ENCODE data around the gene CHSY1.

CHSY1 gene

DNA sequence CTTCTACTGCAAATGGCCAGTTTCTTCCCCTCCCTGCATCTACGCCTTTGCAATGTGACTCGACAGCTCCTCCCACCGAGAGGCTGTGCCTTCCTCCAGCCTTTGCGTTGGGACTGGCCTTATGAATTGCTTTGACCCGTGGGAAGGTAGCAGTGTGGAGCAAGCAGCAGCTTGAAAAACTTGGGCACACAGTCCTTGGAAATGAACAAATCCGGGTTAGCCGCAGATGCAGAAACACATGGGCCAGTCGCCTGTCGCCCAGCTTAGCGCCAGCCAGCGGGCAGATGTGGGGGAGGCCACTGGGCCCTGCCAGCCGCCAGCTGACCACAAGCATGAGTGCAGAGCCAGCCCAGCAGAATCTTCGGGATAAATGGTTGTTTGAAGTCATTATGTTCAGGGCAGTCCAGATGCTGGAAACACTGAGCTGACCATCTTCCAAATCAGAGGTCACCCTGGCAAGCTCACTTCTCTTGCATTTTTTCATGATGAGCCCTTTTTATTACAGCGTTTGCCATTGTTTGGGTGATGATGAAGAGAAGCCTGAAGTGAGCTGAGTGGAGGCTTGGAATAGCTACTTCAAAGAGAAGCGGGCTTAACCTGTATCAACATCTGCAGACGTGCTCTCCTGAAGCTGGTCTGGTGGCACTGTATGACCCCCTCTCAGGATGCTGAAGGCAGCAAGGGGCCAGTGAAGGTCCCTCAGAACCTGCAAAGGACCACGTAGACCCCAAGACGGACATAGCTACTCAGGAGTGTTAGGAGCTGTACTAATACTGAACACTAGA, 15.7 kb upstream of the CHSY1 start:
- DNase-seq, result no peak

DNA sequence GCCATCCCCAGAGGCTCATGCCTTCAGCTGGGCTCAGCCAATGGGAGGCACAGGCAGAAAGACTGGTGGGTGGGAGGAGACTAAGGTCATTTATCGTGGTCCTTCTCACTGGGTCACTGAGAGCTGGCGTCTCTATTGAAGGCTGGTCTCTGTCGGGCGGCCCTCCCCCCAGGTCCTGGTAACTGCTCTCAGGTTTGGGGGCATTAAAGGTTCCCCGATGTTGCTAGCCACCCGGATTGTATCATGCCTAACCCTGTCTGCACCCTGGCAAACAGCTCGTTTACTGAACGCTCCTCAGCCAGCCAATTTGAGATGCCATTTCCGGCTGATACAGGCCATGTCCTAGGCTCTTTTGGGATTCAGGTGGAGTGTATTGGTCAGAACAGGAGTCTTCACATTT, 14.9 kb upstream of the CHSY1 start:
- no peak for DNase-seq

DNA sequence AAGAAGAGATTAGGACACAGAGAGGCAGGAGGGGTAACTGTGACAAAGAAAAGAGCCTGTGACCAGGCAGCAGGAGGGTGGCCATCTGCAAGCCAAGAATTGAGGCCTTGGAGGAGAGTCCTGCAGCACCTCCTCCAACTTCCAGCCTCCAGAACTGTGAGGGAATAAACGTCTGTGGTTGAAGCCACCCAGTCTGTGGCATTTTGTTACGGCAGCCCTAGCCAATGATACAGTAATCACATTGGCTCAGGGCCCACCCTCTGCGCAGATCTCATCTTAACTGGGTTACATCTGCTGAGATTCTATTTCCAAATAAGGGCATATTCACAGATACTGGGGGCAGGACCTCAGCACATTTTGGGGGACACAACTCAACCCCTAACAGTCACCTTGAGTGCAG, 14.2 kb upstream of the CHSY1 start:
- no peak for DNase-seq

DNA sequence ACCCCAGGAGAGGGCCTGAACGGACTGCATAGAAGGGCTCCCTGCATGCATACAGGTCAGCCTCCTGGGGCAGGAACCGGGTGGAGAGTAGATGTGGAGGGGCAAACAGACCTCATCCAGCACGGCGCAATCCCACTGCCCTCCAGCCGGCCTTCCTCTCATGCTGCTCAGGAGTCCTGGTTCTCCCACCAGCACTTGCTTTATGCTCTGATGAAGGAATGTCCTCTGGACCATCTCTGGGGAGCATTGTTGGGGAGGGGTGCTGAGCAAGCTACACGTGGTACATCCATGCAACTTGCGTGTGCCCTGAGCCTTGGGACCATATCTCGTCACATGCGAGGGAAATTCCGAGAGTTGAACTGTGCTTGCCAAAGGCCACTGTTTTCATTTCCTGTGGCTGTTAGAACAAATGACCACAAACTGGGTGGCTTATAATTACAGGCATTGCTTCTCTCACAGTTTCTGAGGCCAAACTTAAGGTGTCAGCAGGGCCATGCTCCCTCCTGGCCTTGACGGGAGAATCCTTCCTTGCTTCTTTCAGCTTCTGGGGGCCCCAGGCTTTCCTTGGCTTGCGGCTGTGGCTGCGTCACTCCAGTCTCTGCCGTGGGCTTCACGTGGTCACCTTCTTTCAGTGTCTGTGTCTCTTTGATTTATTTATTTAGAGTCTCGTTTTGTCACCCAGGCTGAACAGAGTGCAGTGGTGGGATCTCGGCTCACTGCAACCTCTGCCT, 13.2 kb upstream of the CHSY1 start:
- no peak for DNase-seq

DNA sequence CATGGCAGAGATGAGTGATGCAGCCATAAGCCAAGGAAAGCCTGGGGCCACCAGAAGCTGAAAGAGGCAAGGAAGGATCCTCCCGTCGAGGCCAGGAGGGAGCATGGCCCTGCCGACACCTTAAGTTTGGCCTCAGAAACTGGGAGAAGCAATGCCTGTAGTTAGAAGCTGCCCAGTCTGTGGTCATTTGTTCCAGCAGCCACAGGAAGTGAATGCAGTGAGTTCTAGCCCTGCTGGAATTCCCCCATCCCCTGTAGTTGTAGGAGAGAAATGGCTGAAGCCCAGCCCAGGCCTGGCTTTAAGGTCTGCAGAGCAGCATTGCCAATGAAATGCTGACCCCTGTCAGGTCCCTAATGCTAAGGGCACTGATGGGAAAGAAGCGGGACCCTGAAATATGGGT, 12.2 kb upstream of the CHSY1 start:
- no peak for DNase-seq

DNA sequence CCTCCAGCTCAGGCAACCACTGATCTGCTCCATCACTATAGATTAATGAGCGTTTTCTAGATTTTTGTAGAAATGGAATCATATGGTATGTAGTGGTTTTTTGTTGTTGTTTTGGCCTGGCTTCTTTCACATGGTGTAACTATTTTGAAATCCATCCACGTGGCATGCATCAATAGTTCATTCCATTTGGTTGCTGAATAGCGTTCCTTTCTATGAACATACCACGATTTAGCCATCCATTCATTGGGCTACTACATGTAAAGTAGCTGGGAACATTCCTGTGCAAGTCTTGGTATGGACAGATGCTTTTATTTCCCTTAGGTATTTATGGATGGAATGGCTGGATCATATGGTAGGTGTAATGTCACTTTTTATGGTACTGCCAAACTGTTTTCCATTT, 10.7 kb upstream of the CHSY1 start:
- no peak for DNase-seq

DNA sequence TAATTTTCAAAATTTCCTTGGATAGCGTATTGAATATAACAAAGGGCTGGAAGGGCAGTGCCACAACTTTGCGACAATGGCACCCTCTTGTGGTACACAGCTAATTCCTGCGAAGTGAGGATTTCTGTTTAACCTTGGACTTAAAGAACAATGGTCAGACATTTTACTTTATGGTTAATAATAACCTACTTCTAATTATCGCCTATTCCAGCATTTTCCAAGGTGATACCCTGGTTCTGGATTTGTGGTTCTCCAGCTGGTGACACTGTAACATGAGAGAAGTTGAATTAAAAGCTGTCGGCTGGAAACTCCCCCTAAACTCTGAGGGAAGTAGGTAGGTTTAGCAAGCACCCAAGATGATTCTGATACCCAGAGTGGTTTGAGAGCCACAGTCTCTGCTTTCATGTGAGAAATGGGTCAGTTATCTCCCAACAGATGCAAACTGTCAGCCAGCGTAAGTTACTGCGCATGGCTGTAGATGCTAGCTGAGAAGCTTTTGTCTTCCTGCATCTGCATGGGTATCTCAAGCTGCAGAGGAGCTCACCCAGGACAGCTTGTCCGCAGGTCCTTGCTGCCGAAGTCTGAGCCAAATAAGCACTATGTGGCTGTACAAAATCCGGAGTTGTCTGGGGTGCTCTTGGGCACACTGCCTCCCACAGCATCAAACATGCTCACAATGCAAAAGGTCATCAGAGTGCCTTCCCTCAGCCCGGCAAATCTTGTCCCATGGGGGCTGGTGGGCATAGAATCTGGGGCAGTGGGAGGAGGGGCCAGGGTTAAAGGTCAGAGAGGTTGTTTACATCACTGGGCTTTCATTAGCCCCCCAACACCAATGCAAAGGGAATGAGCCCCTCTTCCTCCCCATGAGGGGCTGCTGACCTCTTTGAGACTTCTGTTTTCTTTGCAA, 6.6 kb upstream of the CHSY1 start:
- DNase-seq, result no peak

DNA sequence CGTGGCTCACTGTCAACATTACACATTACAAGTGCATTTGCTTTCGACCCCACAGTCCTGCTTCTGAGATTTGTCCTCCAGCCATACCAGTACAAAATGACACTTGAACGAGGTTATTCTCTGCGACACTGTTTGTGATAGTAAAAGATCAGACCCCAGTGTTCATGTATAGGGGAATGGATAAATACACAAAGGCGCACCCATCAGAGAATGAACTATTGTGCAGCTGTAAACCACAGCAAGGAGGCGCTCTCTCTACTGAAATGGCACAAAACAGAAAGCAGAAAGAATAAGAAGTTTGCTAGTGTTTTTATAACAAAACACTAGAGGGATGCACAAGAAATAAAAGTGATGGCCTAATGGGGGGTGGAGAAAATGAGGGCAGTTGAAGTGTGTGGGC, 4.9 kb upstream of the CHSY1 start:
- DNase-seq, result no peak

DNA sequence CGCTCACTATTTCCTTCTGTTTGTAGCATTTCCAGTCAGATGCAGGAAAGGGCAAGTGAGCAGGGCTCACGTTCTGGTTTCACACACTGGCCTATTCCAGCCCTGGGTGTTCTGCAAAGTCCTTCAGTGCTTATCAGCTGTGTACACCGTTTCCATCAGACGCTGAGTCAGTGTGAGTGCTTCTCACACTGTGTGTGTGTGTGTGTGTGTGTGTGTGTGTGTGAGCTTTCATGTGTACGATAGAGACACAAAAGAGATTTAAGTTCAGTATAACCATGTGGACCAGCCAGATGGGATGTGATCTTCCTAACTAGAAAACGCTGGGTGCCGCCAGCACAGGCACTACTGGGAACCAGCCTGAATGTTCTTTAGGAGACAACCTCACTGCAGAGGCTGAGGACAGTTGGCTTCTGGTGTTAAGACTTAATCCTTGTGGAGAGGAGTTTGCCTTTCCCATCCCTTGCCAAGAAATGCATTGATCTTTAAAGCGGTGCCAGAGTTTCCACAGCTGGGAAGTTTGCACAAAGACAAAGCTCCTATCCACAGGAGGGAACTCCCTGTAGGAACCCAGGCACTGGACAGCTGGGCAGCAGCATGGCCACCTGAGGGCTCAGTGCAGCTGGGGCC, 3.9 kb upstream of the CHSY1 start:
- no peak for DNase-seq

DNA sequence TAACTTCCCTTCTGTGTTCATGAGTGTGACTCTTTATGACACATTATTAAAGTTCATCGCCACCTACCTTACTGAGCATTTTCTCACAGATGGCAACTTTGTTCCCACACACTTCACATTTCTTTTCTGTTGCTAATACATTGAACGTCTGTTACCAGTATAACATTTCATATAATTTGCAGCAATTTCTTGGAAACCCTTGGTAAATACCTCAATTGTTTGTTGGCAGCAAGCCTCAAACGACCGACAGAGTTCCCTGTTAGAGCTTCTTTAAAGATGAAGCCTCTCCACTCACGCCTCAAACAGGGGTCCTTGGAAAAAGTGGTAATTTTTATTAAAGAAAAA, 3.2 kb upstream of the CHSY1 start:
- DNase-seq, result no peak

DNA sequence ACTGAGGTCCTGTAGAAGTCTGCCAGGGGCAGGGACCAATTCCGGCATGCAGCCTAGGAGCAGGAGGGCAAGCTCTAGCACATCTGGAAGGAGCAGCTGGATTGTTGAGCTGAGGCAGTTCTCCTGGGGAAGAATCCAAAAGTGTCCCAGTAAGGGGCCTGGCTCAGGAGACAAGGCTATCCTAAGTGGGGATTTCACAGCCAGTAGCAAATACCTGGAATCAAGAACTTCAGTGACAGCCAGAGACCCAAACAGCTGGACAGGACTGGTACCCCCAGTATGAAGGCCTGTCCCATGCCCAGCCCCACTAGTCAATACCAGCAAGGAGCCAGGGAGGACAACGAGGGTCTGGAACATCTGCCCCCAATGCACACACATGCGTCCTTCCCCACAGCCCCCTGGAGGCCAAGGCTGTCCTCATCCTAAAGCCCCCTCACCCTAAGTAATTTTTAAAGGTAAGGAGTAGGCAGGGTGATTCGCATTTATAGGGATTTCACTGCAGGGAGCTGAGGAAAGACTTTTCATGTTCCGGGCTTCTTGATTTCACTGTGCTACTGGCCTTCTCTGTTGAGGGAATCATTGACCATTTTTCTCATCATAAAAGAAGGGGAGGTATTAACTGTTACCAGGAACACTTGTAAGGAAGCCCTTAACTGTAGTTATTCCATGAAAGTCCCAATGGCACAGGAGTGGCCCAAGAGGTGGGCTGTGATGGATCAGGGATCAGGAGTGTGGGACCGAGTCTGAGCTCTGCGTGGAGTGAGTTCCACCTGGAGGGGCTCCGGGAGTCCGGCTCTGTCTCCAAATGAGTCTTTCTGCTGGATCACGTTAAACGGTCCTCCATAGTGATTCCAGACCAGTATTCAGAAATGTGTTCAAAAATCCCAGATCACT, 2.6 kb upstream of the CHSY1 start:
- no peak for DNase-seq

DNA sequence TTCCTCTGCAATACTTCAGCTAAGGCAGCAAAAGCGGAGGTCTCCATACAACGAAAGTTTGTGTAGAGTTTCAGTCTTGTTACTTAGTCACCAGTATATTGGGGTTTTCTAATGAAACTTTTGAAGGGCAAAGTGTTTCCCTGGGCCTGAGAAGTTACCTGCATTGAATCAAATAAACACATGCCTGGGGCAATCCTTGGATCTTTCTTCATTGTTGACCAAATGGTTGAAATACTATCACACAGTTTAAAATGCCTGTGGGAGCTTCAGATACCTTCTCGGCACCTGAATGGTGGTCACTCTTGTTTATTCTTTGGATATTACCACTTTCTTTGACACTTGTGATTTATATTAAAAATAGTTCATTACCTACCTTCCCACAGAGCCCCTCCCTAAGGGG, 988 bp upstream of the CHSY1 start:
- no peak for DNase-seq

DNA sequence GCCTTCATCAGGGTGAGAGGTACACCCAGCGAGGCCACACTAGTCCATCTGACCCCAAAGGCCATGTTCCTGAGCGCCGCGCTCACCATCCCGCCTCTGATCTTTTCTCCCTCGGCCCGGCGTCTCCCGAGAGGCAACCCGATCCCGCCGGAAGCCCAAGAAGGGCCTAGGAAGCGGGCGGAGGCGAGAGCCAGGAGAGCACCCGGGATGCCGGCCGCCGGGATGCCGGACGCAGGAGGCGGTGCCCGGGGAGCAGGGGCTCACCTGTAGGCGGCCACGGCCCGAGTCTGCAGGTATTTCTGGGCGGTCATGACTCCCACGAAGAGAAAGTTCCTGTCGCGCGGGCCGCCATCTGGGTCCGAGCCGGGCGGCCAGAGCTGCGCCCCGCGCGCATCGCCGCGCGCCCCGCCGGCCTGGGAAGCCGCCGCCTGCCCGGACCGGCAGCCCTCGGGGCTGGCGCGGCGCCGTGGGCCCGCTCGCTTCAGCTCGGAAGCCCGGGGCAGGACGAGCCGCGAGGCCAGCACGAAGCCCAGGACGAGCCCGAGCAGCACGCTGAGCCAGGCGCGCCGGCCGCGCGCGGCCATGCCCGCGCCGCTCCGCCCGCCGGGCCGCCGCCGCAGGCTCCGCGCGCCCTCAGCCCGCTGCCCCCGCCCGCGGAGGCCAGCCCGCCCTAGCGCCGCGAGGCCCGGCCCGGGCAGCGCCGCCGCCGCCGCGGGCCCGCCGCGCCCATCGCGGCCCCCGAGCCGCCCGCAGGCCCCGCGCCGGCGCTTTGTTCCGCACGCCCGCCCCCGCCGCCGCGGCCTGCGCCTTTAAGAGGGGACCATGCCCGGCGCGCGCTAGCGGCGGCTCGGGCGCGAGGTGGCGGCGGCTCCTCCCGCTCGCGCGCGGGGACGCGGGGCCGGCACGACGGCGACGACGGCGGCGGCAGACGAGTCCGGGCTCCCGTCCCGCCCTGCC, 697 bp downstream of the CHSY1 start:
- DNase-seq, result peak; percentile 65

DNA sequence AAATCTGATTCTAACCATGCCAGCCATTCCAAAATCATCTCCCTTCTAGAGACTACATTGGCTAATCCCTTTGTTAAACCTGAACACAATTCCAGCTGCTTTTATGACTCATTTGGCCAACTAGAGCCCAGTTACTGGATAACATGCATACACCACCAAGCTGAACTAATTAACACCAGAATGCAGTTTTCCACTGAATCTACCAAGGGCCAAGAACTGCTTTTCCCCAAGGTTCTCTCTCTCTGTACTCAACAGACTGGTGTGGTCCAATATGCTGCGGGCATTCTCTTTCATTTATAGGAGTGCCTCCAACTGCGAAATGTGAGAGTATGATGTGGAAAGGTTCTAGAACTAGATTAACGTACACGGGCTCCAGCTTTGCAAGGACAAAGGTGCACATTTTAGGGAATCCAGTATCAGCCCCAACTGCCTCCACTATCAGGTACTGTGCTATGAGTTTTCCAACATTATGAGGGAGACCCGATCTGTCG, 1.5 kb downstream of the CHSY1 start:
- no peak for DNase-seq

DNA sequence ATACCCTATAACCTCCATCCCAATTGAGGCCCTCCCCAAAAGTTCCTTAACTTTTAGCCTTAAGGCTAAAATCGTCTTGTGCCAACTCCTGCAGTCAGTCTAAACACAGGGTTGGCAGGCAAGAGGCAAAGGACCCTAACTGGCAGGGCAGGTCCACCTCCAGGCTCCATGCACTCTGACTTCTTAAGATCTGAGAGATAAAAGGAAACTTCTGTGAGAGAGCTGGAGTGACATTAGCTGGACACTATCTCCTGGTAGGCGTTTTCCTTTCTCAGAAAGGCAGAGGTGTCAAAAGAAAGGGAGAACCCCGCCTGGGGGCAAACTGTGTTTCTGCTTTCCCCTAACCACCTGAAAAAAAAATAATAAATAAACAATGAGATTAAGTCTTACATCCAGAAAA, 3.6 kb downstream of the CHSY1 start:
- DNase-seq, result no peak

DNA sequence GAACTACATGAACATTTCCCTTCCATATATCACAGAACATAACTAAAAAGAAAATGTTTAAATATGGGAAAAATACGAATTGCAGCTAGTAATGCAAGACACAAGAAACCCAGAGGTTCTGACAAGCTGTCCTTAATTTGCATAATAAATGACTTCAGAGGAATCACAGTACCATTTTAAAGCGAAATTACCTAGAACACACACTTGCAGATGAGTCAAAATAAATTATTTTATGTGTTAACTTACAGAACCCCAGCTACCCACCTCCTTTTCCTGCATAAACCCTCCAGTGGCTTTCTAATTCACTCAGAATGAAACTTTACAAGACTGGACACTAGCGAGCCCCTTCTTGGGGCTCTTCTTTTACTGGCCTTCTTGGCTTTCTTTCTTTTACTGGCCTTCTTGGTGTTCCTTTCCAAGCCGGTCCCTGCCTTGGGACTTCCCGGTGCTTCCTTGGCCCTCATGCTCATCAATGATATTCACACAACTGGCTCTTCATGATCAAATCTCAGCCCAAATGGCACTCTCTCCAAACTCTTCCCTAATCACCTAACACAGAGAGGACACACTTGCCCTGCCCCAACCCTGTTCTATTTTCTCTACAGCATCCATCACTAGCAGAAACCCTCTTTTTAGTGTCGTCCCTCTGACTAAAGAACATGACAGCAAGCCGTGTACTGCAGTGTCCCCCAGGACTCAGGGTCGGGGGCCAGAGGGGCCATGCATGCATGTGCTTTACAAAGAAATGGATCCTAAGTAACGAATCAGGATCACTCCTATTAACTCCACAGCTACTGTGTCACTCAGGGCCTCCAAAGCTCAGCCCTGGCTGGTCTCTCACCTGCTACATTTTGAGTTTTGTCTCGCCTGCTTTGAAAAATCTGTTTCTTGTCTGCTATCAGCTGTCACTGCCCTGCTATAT, 4.8 kb downstream of the CHSY1 start:
- DNase-seq, result no peak

DNA sequence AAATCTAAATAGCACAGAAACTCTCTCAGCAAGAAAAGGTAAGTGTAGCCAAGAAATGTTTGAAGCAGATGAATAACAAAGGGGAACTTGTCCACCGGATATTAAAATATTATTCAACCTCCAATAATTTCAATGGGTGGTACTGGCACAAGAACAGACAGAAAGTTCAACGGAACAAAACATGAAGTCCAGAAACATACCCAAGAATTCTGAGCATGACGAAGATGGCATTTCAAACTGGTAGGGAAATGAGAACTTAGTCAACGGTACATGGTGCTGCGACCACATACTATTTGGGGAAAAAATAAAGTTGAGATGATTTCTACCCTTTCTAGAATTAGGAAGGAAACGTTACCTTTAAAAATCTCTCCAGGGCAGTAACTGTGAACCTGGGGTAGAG, 5.5 kb downstream of the CHSY1 start:
- no peak for DNase-seq

DNA sequence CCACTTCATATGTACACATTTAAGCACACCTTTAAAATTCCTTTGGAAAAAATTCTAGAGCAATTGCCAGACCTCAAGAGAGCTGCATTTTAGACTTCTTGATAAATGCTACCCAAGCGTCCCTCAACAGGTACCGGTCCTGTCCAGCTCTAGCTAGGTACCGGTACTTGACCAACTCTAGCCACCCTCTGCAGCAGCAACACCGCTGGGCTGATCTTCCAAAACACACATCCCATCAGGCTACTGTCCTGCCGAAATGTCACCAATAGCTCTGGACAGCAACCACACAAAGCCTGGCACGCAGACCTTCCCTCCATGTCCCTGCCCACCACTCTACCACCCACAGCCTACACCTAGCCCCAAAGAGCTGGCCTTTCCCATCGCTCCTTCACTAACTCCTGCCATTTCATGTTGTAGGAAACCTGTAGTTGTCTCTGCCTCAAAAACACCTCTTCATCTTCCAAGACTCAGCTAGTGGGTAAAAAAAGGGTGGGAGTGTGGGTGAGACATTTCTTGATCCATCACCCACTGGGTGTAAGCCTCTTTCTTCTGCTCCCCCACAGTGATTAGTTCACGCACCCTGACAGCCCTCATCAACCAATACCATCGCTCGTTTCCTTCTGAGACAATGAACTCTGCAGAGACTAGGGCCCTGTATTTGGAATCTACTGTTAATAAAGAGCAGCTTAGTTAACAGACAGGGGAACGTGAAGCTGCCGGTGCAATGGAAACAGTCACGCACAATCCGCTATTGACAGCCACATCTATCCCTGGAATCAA, 6.8 kb downstream of the CHSY1 start:
- DNase-seq, result no peak
